OCI-LY3 (cell line): ENCODE results near the gene KLF14.

Source experiments
- CTCF ChIP-seq: fragments of 200-600, 300-600 bp; sonication (generic); IDR thresholded peaks from 2 replicates; pipeline ENCODE4 v1.5.1; 2014; ENCODE audit warnings: antibody characterized with exemption, low read length, low read depth
- EZH2phosphoT487 ChIP-seq: fragments of 200-600 bp; shearing (Covaris generic); IDR thresholded peaks from 2 replicates; pipeline ENCODE4 v1.6.1; 2018; ENCODE audit warnings: antibody characterized with exemption, mixed run types, low read depth

- TF ChIP-seq CTCF (no peak), EZH2phosphoT487 (no peak)
These were observed 30.2 kb downstream of the KLF14 start for GRCh38 chr7:130703851-130704250.
